ENCODE results near the gene BFSP2. TPM values are rescaled to one million over a fixed set of nuclear protein-coding genes. Genes with fewer than 3 reads are reported as not detected.

The BFSP2 gene
- total and polyA plus RNA-seq, 2 of the 4 experiments (the other 2 are of a cell fraction): not detected

DNA sequence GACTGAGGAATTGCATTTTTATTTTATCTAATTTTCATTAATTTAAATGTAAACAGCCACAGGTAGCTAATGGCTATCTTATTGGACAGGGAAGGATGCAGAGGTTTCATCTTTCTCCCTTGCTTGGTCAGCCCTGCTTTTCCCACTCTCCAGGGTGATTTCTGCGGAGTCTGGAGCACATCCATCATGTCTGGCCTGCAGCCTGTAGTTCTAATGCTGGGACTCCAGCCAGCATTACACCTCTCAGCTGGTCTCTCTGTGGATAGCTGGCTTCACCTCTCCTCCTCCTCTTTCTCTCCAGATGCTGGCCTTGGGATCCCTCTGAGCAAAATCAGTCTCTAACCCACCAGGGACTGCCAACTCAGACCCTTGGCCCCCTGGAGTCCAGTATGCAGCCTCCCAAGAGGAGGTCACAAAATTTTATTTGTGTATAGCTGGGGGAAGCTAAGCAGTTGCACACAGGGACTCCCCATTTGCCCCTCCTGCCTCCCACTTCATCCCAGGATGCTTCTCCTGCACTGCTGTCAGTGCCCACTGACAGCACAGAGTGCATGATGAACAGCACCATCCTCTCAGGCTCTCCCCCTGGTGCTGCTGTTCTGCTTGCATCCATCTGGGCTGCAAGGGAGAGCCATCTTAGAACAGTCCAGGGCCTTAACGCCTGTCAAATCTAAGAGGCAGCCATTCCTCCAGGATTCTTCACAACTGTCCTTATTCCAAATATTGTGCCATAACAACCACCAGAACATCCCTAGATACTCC lies 1.7 kb downstream of the BFSP2 start:
- H4K20me1 ChIP-seq (ENCODE audit: insufficient read depth, low read length): no peaks in the 10 kb centered on the region
- in situ Hi-C loops (cut with MboI; ENCODE audit: low sequenced_read_pairs) (no loop called here), dilution Hi-C loops (cut with HindIII; ENCODE audit: low sequenced_read_pairs, unreplicated experiment) (no loop called here), intact Hi-C loops (cut with micrococcal nuclease) (no loop called here)
- BruUV-seq (replicated peaks): no TSS peak
- no peak overlapping the region for H4K5ac ChIP-seq (ENCODE audit: low read depth, low read length)
- peak; percentile 77 for DNase-seq
- H3K27ac ChIP-seq (ENCODE audit: insufficient read depth, low read length): no peak overlapping the region
- no peak overlapping the region for H3K14ac ChIP-seq (replicated peaks; ENCODE audit: low read depth, low read length)
- no peak overlapping the region for H3K23ac ChIP-seq (ENCODE audit: low read depth, low read length)
- H2AK5ac ChIP-seq (ENCODE audit: low read depth, low read length): no peak overlapping the region
- H3K27me3 ChIP-seq (ENCODE audit: control insufficient read depth, insufficient read depth, low read length): no peaks in the 10 kb centered on the region
- H3K9me1 ChIP-seq (ENCODE audit: insufficient read depth, low read length): peaks cover 7% of the 10 kb centered on the region; the same call in 1 of the 2 replicates
- H3K79me1 ChIP-seq (ENCODE audit: low read depth in 1 of 2, low read length in 2 of 2): peaks cover 12 to 33% of the 10 kb centered on the region in 2 experiments; a peak in 3 of 4 replicates
- WGBS, 2 experiments (ENCODE audit: extremely low coverage in 2 of 2, insufficient read length in 1 of 2): 63% methylated on average over 1 of the region's 2 CpGs; no CpG with 5 or more reads in 1 of the 2 experiments
- H2BK120ac ChIP-seq (ENCODE audit: low read depth, low read length): no peak overlapping the region
- peak; percentile 64 for ATAC-seq (ENCODE audit: low read depth)
- H3K18ac ChIP-seq (ENCODE audit: low read depth, low read length): no peak overlapping the region
- H3K9ac ChIP-seq (ENCODE audit: low read depth, low read length): no peak overlapping the region
- H3K9me3 ChIP-seq (ENCODE audit: control insufficient read depth, insufficient read depth, low read length): no peaks in the 10 kb centered on the region
- H2AFZ ChIP-seq (replicated peaks; ENCODE audit: low read length, poor library complexity): no peak overlapping the region
- H2BK15ac ChIP-seq (ENCODE audit: low read depth, low read length): no peak overlapping the region
- H2BK5ac ChIP-seq (ENCODE audit: low read depth, low read length, poor library complexity, severe bottlenecking): no peak overlapping the region
- H3K4me3 ChIP-seq (ENCODE audit: insufficient read depth, low read depth, low read length): no peak overlapping the region
- no peak overlapping the region for H3K4me2 ChIP-seq (ENCODE audit: low read depth, low read length)
- no peak overlapping the region for H4K8ac ChIP-seq (ENCODE audit: low read depth in 2 of 2, low read length in 2 of 2)
- no peaks in the 10 kb centered on the region for H3K36me3 ChIP-seq (ENCODE audit: control insufficient read depth, insufficient read depth, low read length)
- no peak overlapping the region for H2BK20ac ChIP-seq (ENCODE audit: low read depth, low read length)
- no peak overlapping the region for H3K56ac ChIP-seq (ENCODE audit: extremely low read depth, insufficient read depth, low read length)
- H3K4me1 ChIP-seq (ENCODE audit: control insufficient read depth, insufficient read depth, low read length): peaks cover 12% of the 10 kb centered on the region
- no peak overlapping the region for H4K91ac ChIP-seq (ENCODE audit: insufficient read depth, low read depth, low read length)
- no peak overlapping the region for H3K4ac ChIP-seq (ENCODE audit: low read depth, low read length)
- CTCF ChIA-PET: interaction anchor here (1.5 kb wide), 1 partner anchor 26 kb away, joined by 3 read pairs; no protein-coding TSS in a partner anchor
- H2AK9ac ChIP-seq (replicated peaks; ENCODE audit: low read depth, low read length, poor library complexity): no peak overlapping the region
- POLR2A ChIA-PET (ENCODE audit: unreplicated experiment): no interaction called here
- TF ChIP-seq CHD1 (IDR thresholded peaks at IDR 0.05; ENCODE audit: low read depth, low read length): no peak
- TF ChIP-seq RCOR1 (IDR thresholded peaks at IDR 0.05; ENCODE audit: insufficient replicate concordance, low read length): no peak
- no peak for TF ChIP-seq MAFK (IDR thresholded peaks at IDR 0.05; ENCODE audit: low read depth, low read length)
- TF ChIP-seq, protein P1, sequence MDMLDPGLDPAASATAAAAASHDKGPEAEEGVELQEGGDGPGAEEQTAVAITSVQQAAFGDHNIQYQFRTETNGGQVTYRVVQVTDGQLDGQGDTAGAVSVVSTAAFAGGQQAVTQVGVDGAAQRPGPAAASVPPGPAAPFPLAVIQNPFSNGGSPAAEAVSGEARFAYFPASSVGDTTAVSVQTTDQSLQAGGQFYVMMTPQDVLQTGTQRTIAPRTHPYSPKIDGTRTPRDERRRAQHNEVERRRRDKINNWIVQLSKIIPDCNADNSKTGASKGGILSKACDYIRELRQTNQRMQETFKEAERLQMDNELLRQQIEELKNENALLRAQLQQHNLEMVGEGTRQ (IDR thresholded peaks at IDR 0.05; ENCODE audit: low read depth, low read length): no peak
- no peak for TF ChIP-seq MAZ (IDR thresholded peaks at IDR 0.05; ENCODE audit: borderline replicate concordance, low read depth, low read length)
- TF ChIP-seq BHLHE40 (IDR thresholded peaks at IDR 0.05; ENCODE audit: low read depth, low read length): no peak
- no peak for TF ChIP-seq RFX5 (IDR thresholded peaks at IDR 0.05; ENCODE audit: low read depth, low read length)
- TF ChIP-seq CEBPB (IDR thresholded peaks at IDR 0.05; ENCODE audit: low read depth, low read length): no peak
- TF ChIP-seq SMC3 (IDR thresholded peaks at IDR 0.05; ENCODE audit: low read depth, low read length): no peak
- TF ChIP-seq, protein P2, sequence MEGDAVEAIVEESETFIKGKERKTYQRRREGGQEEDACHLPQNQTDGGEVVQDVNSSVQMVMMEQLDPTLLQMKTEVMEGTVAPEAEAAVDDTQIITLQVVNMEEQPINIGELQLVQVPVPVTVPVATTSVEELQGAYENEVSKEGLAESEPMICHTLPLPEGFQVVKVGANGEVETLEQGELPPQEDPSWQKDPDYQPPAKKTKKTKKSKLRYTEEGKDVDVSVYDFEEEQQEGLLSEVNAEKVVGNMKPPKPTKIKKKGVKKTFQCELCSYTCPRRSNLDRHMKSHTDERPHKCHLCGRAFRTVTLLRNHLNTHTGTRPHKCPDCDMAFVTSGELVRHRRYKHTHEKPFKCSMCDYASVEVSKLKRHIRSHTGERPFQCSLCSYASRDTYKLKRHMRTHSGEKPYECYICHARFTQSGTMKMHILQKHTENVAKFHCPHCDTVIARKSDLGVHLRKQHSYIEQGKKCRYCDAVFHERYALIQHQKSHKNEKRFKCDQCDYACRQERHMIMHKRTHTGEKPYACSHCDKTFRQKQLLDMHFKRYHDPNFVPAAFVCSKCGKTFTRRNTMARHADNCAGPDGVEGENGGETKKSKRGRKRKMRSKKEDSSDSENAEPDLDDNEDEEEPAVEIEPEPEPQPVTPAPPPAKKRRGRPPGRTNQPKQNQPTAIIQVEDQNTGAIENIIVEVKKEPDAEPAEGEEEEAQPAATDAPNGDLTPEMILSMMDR (conservative IDR thresholded peaks at IDR 0.05; ENCODE audit: low read depth, low read length): no peak
- TF ChIP-seq NFE2L2 (IDR thresholded peaks at IDR 0.05; ENCODE audit: low read depth, low read length): no peak
- TF ChIP-seq MXI1 (IDR thresholded peaks at IDR 0.05; ENCODE audit: borderline replicate concordance, low read depth, low read length): no peak
- TF ChIP-seq RAD21 (IDR thresholded peaks at IDR 0.05; ENCODE audit: low read length): no peak
- TF ChIP-seq POLR2A (IDR thresholded peaks at IDR 0.05; ENCODE audit: low read depth, low read length): no peak
- no peak for TF ChIP-seq FOS (IDR thresholded peaks at IDR 0.05; ENCODE audit: low read depth, low read length)
